ENCODE results near the gene TBKBP1.

TBKBP1 gene

GRCh38 chr17:47732399-47733046 lies 38.6 kb downstream of the TBKBP1 start:
- no peak for DNase-seq (ENCODE audit: low read depth in 1 of 2, low spot score in 1 of 2)
- Histone ChIP-seq H3K27ac (replicated peaks) (no peak overlapping the region), H3K27me3 (ENCODE audit: insufficient read depth, poor library complexity, severe bottlenecking) (peaks cover 36% of the 10 kb centered on the region), H3K4me3 (replicated peaks; ENCODE audit: insufficient read depth, low read length) (no peak overlapping the region)
- TF ChIP-seq CTCF (IDR thresholded peaks at IDR 0.05; ENCODE audit: insufficient read depth, low read length): no peak
- no peak for TF ChIP-seq POLR2AphosphoS5 (IDR thresholded peaks at IDR 0.05; ENCODE audit: low read depth)
- no peak for TF ChIP-seq GABPA (IDR thresholded peaks at IDR 0.05; ENCODE audit: low read depth)
- TF ChIP-seq REST (IDR thresholded peaks at IDR 0.05; ENCODE audit: insufficient replicate concordance, low read depth): no peak
- TF ChIP-seq SPI1 (IDR thresholded peaks at IDR 0.05; ENCODE audit: borderline replicate concordance, low read depth): no peak

- TF ChIP-seq CTCF (IDR thresholded peaks at IDR 0.05; ENCODE audit: insufficient read depth, low read length) (no peak), SPI1 (IDR thresholded peaks at IDR 0.05; ENCODE audit: borderline replicate concordance, low read depth) (no peak), GABPA (IDR thresholded peaks at IDR 0.05; ENCODE audit: low read depth) (no peak), REST (IDR thresholded peaks at IDR 0.05; ENCODE audit: insufficient replicate concordance, low read depth) (no peak), POLR2AphosphoS5 (IDR thresholded peaks at IDR 0.05; ENCODE audit: low read depth) (no peak)
- peak; percentile 63 to 88 for DNase-seq (ENCODE audit: low read depth in 1 of 2, low spot score in 1 of 2)
- Histone ChIP-seq H3K4me3 (replicated peaks; ENCODE audit: insufficient read depth, low read length) (peak within 1 kb of the TSS; percentile 22; the same call in 1 of the 2 replicates), H3K27me3 (ENCODE audit: insufficient read depth, poor library complexity, severe bottlenecking) (peaks cover 36% of the 10 kb centered on the region), H3K27ac (replicated peaks) (no peak within 1 kb of the TSS)
Measured at GRCh38 chr17:47733047-47733673, 39.2 kb downstream of the TBKBP1 start, which contains the start of gene TBX21. TBX21 (plus strand) TSS chr17:47733236; CDS start chr17:47733455, 219 bp downstream.

- H3K4me3 ChIP-seq (replicated peaks; ENCODE audit: insufficient read depth, low read length): no peak overlapping the region
- peaks cover 36% of the 10 kb centered on the region for H3K27me3 ChIP-seq (ENCODE audit: insufficient read depth, poor library complexity, severe bottlenecking)
- TF ChIP-seq REST (IDR thresholded peaks at IDR 0.05; ENCODE audit: insufficient replicate concordance, low read depth): no peak
- no peak for TF ChIP-seq POLR2AphosphoS5 (IDR thresholded peaks at IDR 0.05; ENCODE audit: low read depth)
- TF ChIP-seq SPI1 (IDR thresholded peaks at IDR 0.05; ENCODE audit: borderline replicate concordance, low read depth): no peak
- TF ChIP-seq CTCF (IDR thresholded peaks at IDR 0.05; ENCODE audit: insufficient read depth, low read length): no peak
- TF ChIP-seq GABPA (IDR thresholded peaks at IDR 0.05; ENCODE audit: low read depth): no peak
- no peak overlapping the region for H3K27ac ChIP-seq (replicated peaks)
- no peak for DNase-seq (ENCODE audit: low read depth in 1 of 2, low spot score in 1 of 2)
Measured at GRCh38 chr17:47733674-47734410, 39.9 kb downstream of the TBKBP1 start.

Measured in HL-60 (cell line).